Effector memory CD4-positive, alpha-beta T cell (primary cell): Measurements from ENCODE around the gene AKAP8.
"Not testable (repeated sequence)": the region's sequence is repeated elsewhere in the genome, so short reads cannot be mapped to it uniquely, and the experiment has no call there.

Experiments
- DNase-seq, 3 donors: peaks; one replicate each; pipeline ENCODE4 v3.0.0-alpha.2; 2020
- H3K27ac ChIP-seq: 2 replicates; pipeline ENCODE4 v1.7.0; 2013; ENCODE audit warnings: mild to moderate bottlenecking, low read length, moderate library complexity; ENCODE audit not compliant: insufficient read depth, poor library complexity, severe bottlenecking
- H3K27me3 ChIP-seq: replicated peaks from 2 replicates; pipeline ENCODE4 v1.7.0; 2013; ENCODE audit warnings: mild to moderate bottlenecking, low read length; ENCODE audit not compliant: insufficient read depth, control insufficient read depth, poor library complexity, severe bottlenecking
- H3K36me3 ChIP-seq: 2 replicates; pipeline ENCODE4 v1.7.0; 2013; ENCODE audit warnings: mild to moderate bottlenecking, low read length, moderate library complexity; ENCODE audit not compliant: control insufficient read depth, insufficient read depth
- H3K4me1 ChIP-seq: 2 replicates; pipeline ENCODE4 v1.7.0; 2013; ENCODE audit warnings: low read length, mild to moderate bottlenecking; ENCODE audit not compliant: control insufficient read depth, insufficient read depth, poor library complexity, severe bottlenecking
- H3K4me3 ChIP-seq: 2 replicates; pipeline ENCODE4 v1.7.0; 2013; ENCODE audit warnings: low read length, low read depth, mild to moderate bottlenecking; ENCODE audit not compliant: insufficient read depth, poor library complexity, severe bottlenecking
- H3K9me3 ChIP-seq: 2 replicates; pipeline ENCODE4 v1.7.0; 2013; ENCODE audit warnings: mild to moderate bottlenecking, low read length, moderate library complexity; ENCODE audit not compliant: control insufficient read depth

Gene AKAP8

DNA sequence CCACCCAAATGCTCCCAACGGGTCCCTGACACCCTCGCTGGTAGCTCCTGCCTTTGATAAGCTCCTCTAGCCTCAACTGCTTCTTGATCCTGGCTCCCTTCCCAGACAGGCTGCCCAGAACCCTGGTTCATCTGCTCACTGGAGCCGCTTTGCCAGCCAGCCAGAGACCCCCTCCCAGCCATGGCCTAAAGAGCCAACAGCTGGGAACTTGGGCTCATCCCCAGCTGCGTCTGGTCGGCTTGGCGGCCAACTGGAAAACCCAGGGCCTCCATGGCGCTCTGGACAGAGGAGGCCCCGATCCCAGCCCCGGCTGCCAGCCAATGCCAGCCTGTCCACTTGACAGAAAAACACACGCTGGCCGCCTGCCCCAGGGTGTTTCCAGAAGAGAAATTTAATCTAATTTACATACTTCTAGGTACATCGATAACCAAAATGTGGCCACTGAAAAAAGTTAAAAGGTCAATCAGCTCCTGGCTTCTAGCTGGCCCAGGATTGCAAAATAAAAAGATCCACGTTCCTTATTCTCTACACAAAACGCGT, 42.2 kb upstream of the AKAP8 start:
- no peak for DNase-seq
- Histone ChIP-seq H3K27ac (no peak overlapping the region), H3K27me3 (no peaks in the 10 kb centered on the region), H3K4me3 (no peak overlapping the region), H3K9me3 (no peaks in the 10 kb centered on the region), H3K4me1 (peaks cover 18% of the 10 kb centered on the region), H3K36me3 (peaks cover 38% of the 10 kb centered on the region)

DNA sequence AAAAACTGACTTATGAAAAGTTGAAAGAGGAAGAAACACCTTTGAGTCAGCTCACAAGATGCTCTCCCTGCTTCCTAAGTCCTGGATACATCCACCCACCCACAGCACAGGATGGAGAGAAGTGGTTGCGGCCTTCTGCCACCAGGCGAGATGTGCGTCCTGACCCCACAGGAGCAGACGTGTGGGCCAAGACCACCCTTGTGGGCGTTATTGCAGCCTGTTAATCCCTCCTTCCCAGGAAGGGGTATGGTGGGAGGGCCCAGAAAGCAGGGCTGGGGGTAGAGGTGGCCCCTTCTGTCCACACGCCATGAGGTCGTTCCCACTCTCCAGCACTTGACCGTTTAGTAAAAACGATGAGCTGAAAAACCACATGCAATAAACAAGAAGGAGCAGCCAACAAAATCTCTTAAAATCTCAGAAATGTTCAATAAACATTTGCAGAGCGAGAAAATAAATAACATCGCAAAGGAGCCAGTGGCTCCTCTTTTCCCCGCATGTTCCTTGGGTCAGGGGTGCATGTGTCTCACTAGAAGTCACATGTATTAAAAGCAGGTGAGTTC, 41.6 kb upstream of the AKAP8 start:
- H3K4me3 ChIP-seq: no peak overlapping the region
- peaks cover 18% of the 10 kb centered on the region for H3K4me1 ChIP-seq
- H3K36me3 ChIP-seq: peaks cover 32% of the 10 kb centered on the region

DNA sequence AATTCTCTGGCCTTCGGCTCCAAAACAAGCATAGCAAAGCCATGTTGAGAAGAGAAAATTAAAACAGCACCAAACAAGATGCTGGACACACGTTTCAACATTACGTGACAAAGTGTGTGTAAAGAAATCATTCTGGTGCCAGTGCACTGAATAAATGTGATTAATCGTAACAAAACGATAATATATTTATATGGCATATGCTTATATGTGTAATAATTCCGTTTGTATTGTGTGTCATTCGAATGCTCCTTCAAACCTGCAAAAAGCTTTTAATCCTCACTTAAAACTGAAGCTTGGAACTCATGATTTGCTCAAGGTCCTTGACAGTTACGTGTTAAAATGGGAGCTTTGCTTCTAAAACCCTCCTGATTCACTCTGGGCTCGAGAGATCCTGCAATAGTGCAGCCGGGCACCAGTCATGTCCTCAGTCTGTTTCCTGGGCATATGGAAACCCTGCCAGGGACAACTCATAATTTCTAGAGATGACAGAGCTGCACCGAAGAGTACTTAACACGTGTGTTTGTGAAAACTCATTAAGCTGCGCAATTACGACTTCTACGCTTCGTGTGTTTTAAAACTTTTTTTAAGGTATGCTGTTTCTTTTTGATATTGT, 39.9 kb upstream of the AKAP8 start:
- Histone ChIP-seq H3K36me3 (peaks cover 24% of the 10 kb centered on the region), H3K4me1 (peaks cover 18% of the 10 kb centered on the region), H3K27me3 (no peaks in the 10 kb centered on the region), H3K4me3 (no peak overlapping the region), H3K27ac (no peak overlapping the region), H3K9me3 (no peaks in the 10 kb centered on the region)
- DNase-seq: no peak

More for the DNA sequence above, 41.6 kb upstream of the AKAP8 start:
- Histone ChIP-seq H3K9me3 (no peaks in the 10 kb centered on the region), H3K27me3 (no peaks in the 10 kb centered on the region), H3K27ac (no peak overlapping the region)
- DNase-seq: no peak

GRCh38 chr19:15418579-15419412, 39.2 kb upstream of the AKAP8 start, which contains the start of gene AKAP8L:
Gene AKAP8L, minus strand, starts transcription at chr19:15418988. Its CDS starts 65 bp downstream, at chr19:15418923.
- peak within 1 kb of the TSS; percentile 98 for H3K4me3 ChIP-seq
- H3K9me3 ChIP-seq: no peaks in the 10 kb centered on the region
- peak within 1 kb of the TSS; percentile 75 for H3K27ac ChIP-seq
- H3K4me1 ChIP-seq: peaks cover 18% of the 10 kb centered on the region
- peaks cover 19% of the 10 kb centered on the region for H3K36me3 ChIP-seq
- DNase-seq: peak; percentile 97 to 99 (median 98)
- no peaks in the 10 kb centered on the region for H3K27me3 ChIP-seq

DNA sequence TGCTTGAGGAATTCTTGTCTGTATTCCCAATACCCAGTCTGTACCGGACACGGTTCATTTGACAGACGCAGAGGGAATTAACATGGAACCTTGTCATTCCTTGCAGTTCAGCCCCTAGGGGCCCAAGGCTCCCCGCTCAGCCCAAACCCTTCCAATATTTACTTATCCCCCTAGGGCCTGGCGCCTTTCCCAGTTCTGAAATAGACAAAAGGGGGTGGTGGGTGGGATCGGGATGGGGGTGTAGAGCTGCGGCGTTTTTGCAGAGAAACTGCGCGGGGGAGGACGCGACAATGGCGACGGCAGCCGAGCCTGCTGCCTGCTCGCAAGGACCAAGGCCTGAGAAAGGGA, 38.6 kb upstream of the AKAP8 start:
- H3K36me3 ChIP-seq: peaks cover 13% of the 10 kb centered on the region
- peak overlapping the region; percentile 75 for H3K27ac ChIP-seq
- H3K4me1 ChIP-seq: peaks cover 19% of the 10 kb centered on the region
- no peaks in the 10 kb centered on the region for H3K9me3 ChIP-seq
- no peaks in the 10 kb centered on the region for H3K27me3 ChIP-seq
- H3K4me3 ChIP-seq: peak overlapping the region; percentile 98
- no peak for DNase-seq

- H3K27ac ChIP-seq: peak overlapping the region; percentile 75
Measured at GRCh38 chr19:15417699-15418098, 38.1 kb upstream of the AKAP8 start.

GRCh38 chr19:15412832-15413231, 33.2 kb upstream of the AKAP8 start:
- Histone ChIP-seq H3K4me1 (peaks cover 12% of the 10 kb centered on the region), H3K27me3 (no peaks in the 10 kb centered on the region), H3K27ac (no peak overlapping the region), H3K36me3 (peaks cover 20% of the 10 kb centered on the region), H3K9me3 (no peaks in the 10 kb centered on the region), H3K4me3 (no peak overlapping the region)
- no peak for DNase-seq

More at GRCh38 chr19:15417699-15418098, 38.1 kb upstream of the AKAP8 start:
- H3K4me1 ChIP-seq: peaks cover 22% of the 10 kb centered on the region
- H3K9me3 ChIP-seq: no peaks in the 10 kb centered on the region
- H3K36me3 ChIP-seq: peaks cover 8% of the 10 kb centered on the region
- DNase-seq: no peak
- H3K27me3 ChIP-seq: no peaks in the 10 kb centered on the region
- peak overlapping the region; percentile 98 for H3K4me3 ChIP-seq

- not testable (repeated sequence) for H3K9me3 ChIP-seq, H3K4me1 ChIP-seq, DNase-seq, H3K27ac ChIP-seq, H3K4me3 ChIP-seq, H3K27me3 ChIP-seq
- H3K36me3 ChIP-seq: peaks cover 20% of the 10 kb centered on the region
Measured at GRCh38 chr19:15411351-15411750, 31.8 kb upstream of the AKAP8 start.

DNA sequence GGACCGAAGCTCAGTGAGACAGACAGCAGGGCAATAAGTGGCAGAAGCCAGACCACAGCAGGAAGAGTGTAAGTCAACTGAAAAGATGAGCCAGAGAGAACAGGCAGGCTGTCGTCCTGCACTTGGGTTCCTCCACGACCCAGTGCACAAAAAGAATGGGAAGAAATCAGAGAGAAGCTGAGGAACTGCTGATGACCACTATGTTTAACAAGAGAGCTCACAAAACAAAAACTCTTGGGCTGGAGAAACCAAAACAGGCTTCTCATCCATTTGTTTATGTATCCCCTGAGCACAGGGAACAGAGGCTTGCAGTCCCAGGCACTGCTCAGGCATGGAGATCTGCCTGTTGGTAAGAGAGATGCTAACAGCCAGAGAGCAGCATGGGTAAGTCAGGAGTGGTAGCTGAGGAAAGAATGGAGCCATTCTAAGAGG, 25.2 kb upstream of the AKAP8 start:
- no peak overlapping the region for H3K27ac ChIP-seq
- no peaks in the 10 kb centered on the region for H3K4me1 ChIP-seq
- peaks cover 50% of the 10 kb centered on the region for H3K36me3 ChIP-seq
- no peaks in the 10 kb centered on the region for H3K27me3 ChIP-seq
- no peak overlapping the region for H3K4me3 ChIP-seq
- no peaks in the 10 kb centered on the region for H3K9me3 ChIP-seq
- no peak for DNase-seq
